GM12878 (cell line): Measurements from ENCODE around the gene COG2. TPM values are rescaled to one million over a fixed set of nuclear protein-coding genes. Genes with fewer than 3 reads are reported as not detected.

Experiments used
- ATAC-seq: fragments of 200-7000 bp; cut with Tn5 transposase; 3 replicates; pipeline ENCODE4 v1.9.1; 2020; ENCODE audit warnings: mild to moderate bottlenecking, moderate library complexity
- BruUV-seq: library from RNA; stranded (reverse); fragments of 400-500 nt; replicated peaks from 2 replicates; lab custom pipeline; 2021; lab: Mats Ljungman, UMichigan
- CTCF ChIA-PET: fragments of 300-600 bp; sonication (Branson Sonifier 250); formaldehyde crosslinking; extraction: SDS; loops from one replicate; lab custom pipeline; 2021; ENCODE audit warnings: inconsistent platforms; lab: Yijun Ruan, JAX
- POLR2A ChIA-PET: fragments of 350-600 bp; formaldehyde crosslinking; extraction: SDS; loops from one replicate; lab custom pipeline; 2021; ENCODE audit warnings: inconsistent platforms; lab: Charles Lee
- RAD21 ChIA-PET: fragments of 300-600 bp; sonication (Branson Sonifier 250); formaldehyde crosslinking; loops from one replicate; lab custom pipeline; 2023; ENCODE audit warnings: antibody characterized with exemption; ENCODE audit not compliant: unreplicated experiment; lab: Charles Lee
- SMC1A ChIA-PET: fragments of 300-600 bp; sonication (Branson Sonifier 250); formaldehyde crosslinking; loops from one replicate; lab custom pipeline; 2023; ENCODE audit not compliant: unreplicated experiment, uncharacterized antibody; lab: Charles Lee
- DNase-seq: peaks from one replicate; pipeline ENCODE4 v3.0.0-alpha.2; 2011; ENCODE audit warnings: low read depth, low spot score
- FAIRE-seq: peaks from 3 replicates; lab custom pipeline; 2011; peaks lifted over from hg19 to GRCh38; lab: Jason Lieb, UNC
- H2AFZ ChIP-seq: 2 replicates; pipeline ENCODE4 v1.6.0; 2011; ENCODE audit warnings: low read depth, low read length, control low read depth; ENCODE audit not compliant: control insufficient read depth
- H3K27ac ChIP-seq: 2 replicates; pipeline ENCODE4 v1.5.1; 2011; ENCODE audit warnings: control low read depth; ENCODE audit not compliant: control insufficient read depth, insufficient read depth
- H3K27me3 ChIP-seq, 2 experiments: replicated peaks in 1 of 2; 2 replicates each; pipeline versions ENCODE4 v1.6.0 to v1.6.1; 2011; ENCODE audit warnings: low read length in 1 of 2; ENCODE audit not compliant: control insufficient read depth in 2 of 2, insufficient read depth in 2 of 2
- H3K36me3 ChIP-seq, 2 experiments: 2 replicates each; pipeline ENCODE4 v1.5.1; 2011; ENCODE audit warnings: low read length in 1 of 2; ENCODE audit not compliant: control insufficient read depth in 2 of 2, insufficient read depth in 2 of 2
- H3K4me1 ChIP-seq: 2 replicates; pipeline ENCODE4 v1.6.1; 2011; ENCODE audit warnings: mild to moderate bottlenecking, low read length, moderate library complexity, mixed read lengths; ENCODE audit not compliant: control insufficient read depth, insufficient read depth
- H3K4me2 ChIP-seq: 2 replicates; pipeline ENCODE4 v1.6.0; 2011; ENCODE audit warnings: control low read depth; ENCODE audit not compliant: control insufficient read depth, insufficient read depth
- H3K4me3 ChIP-seq: fragments of 200-600 bp; sonication (generic); 2 replicates; pipeline ENCODE4 v1.5.1; 2016
- H3K79me2 ChIP-seq: 2 replicates; pipeline ENCODE4 v1.6.0; 2011; ENCODE audit warnings: low read length; ENCODE audit not compliant: control insufficient read depth, insufficient read depth
- H3K9ac ChIP-seq: 2 replicates; pipeline ENCODE4 v1.8.0; 2011; ENCODE audit warnings: low read length, control low read depth, mixed read lengths; ENCODE audit not compliant: control insufficient read depth, insufficient read depth
- H3K9me3 ChIP-seq: replicated peaks from 3 replicates; pipeline ENCODE4 v1.5.1; 2011; ENCODE audit warnings: mild to moderate bottlenecking, low read length; ENCODE audit not compliant: control insufficient read depth, insufficient read depth
- H4K20me1 ChIP-seq: 2 replicates; pipeline ENCODE4 v1.6.0; 2011; ENCODE audit not compliant: control insufficient read depth, insufficient read depth
- EED ChIP-seq: sonication (generic); IDR thresholded peaks from 2 replicates; pipeline ENCODE4 v1.6.1; 2016; ENCODE audit warnings: antibody characterized with exemption, low read depth
- ESRRA ChIP-seq: IDR thresholded peaks from 2 replicates; pipeline ENCODE4 v1.6.1; 2012; ENCODE audit warnings: mild to moderate bottlenecking, low read length, improper control_type of control experiment
- ETV6 ChIP-seq, 2 experiments: fragments of 450-650 bp in 1 of 2; IDR thresholded peaks in 1 of 2; conservative IDR thresholded peaks in 1 of 2; 2 replicates each; pipeline ENCODE4 v1.6.1; 2014; ENCODE audit warnings: antibody characterized with exemption in 1 of 2, borderline replicate concordance in 1 of 2, low read depth in 1 of 2, mild to moderate bottlenecking in 1 of 2, moderate library complexity in 1 of 2
- FOS ChIP-seq: IDR thresholded peaks from 3 replicates; pipeline ENCODE4 v1.6.1; 2011; ENCODE audit warnings: borderline replicate concordance; ENCODE audit not compliant: insufficient read length; ENCODE audit errors: extremely low read depth
- GABPA ChIP-seq: IDR thresholded peaks from 2 replicates; pipeline ENCODE4 v1.6.1; 2014; ENCODE audit warnings: antibody characterized with exemption, low read depth, mild to moderate bottlenecking, inconsistent platforms
- HCFC1 ChIP-seq: fragments of 150-350 bp; IDR thresholded peaks from 2 replicates; pipeline ENCODE4 v1.6.1; 2014; ENCODE audit warnings: low read length
- SIX5 ChIP-seq: IDR thresholded peaks from 2 replicates; pipeline ENCODE4 v1.6.1; 2011; ENCODE audit warnings: mild to moderate bottlenecking, low read depth, low read length, moderate library complexity; ENCODE audit not compliant: severe bottlenecking
- SMC3 ChIP-seq: IDR thresholded peaks from 2 replicates; pipeline ENCODE4 v1.6.1; 2011; ENCODE audit warnings: low read length, improper control_type of control experiment, borderline replicate concordance
- SREBF1 ChIP-seq: IDR thresholded peaks from 2 replicates; pipeline ENCODE4 v1.6.1; 2012; ENCODE audit warnings: mild to moderate bottlenecking, low read length
- SUPT20H ChIP-seq: IDR thresholded peaks from 2 replicates; pipeline ENCODE4 v1.6.1; 2011; ENCODE audit warnings: low read depth, mild to moderate bottlenecking, low read length, moderate library complexity, borderline replicate concordance; ENCODE audit not compliant: control insufficient read depth
- TCF3 ChIP-seq: IDR thresholded peaks from 2 replicates; pipeline ENCODE4 v1.6.1; 2012; ENCODE audit warnings: low read depth, mild to moderate bottlenecking, low read length, borderline replicate concordance; ENCODE audit not compliant: insufficient read depth
- ZBTB40 ChIP-seq: fragments of 450-650 bp; IDR thresholded peaks from 2 replicates; pipeline ENCODE4 v1.6.1; 2016; ENCODE audit warnings: mild to moderate bottlenecking, moderate library complexity, borderline replicate concordance
- ZNF217 ChIP-seq: fragments of 450-650 bp; IDR thresholded peaks from 2 replicates; pipeline ENCODE4 v1.6.1; 2017; ENCODE audit warnings: antibody characterized with exemption, mild to moderate bottlenecking
- ZSCAN29 ChIP-seq: fragments of 450-650 bp; IDR thresholded peaks from 2 replicates; pipeline ENCODE4 v1.6.1; 2017; ENCODE audit warnings: mild to moderate bottlenecking, moderate library complexity
- WGBS: methylation state at CpG from one replicate; pipeline ENCODE4 v1.1.6; 2016; ENCODE audit warnings: low lambda C conversion rate; ENCODE audit not compliant: insufficient replicate concordance, insufficient coverage; ENCODE audit errors: missing lambda C conversion rate; 5-methylcytosine and 5-hydroxymethylcytosine counted together
- in situ Hi-C: fragments of 300-500 bp; cut with MboI; formaldehyde crosslinking; loops from 9 replicates; pipeline ENCODE4 v1.14.3; 2018; ENCODE audit warnings: mixed read lengths
- intact Hi-C: fragments of 100-400 bp; cut with micrococcal nuclease; formaldehyde crosslinking; loops from one replicate; pipeline ENCODE4 v1.14.2; 2022; ENCODE audit not compliant: unreplicated experiment
- polyA plus RNA-seq, 11 experiments: library from polyadenylated mRNA; depleted of rRNA in 4 of 11; unstranded in 6 of 11; stranded (reverse) in 5 of 11; fragments of >200 nt; fragmentation: Nextera tagmentation in 4 of 11; fragmentation: Illumina TruSeq in 1 of 11; extraction: Ambion mirVana in 4 of 11; extraction: Trizol in 1 of 11; gene quantifications; 1 replicate in 1 of 11; 2 replicates in 10 of 11; pipeline versions ENCODE4 v1.2.1 to v1.2.3, GENCODE V29; 2011 to 2016; ENCODE audit warnings: inconsistent platforms in 2 of 11, missing spikeins in 2 of 11, low read depth in 1 of 11
- total RNA-seq, 4 experiments: library from RNA; depleted of rRNA in 3 of 4; stranded (reverse); fragments of >200 nt in 3 of 4; fragmentation: Illumina TruSeq in 1 of 4; extraction: Trizol in 1 of 4; gene quantifications; 2 replicates each; pipeline versions ENCODE4 v1.2.1 to v1.2.3, GENCODE V29; 2013 to 2021
- TF ChIP-seq, protein P1 (sequence below): fragments of 450-650 bp; IDR thresholded peaks from 2 replicates; pipeline ENCODE4 v1.6.1; 2017; ENCODE audit warnings: mild to moderate bottlenecking, moderate library complexity

The COG2 gene
- total and polyA plus RNA-seq, 10 of the 15 experiments (the other 5 are each of a cell fraction or from before 2014, with no cell fraction given), result 15.0 to 31.5 (median 28.3) TPM

GRCh38 chr1:230636575-230637148, 5.6 kb upstream of the COG2 start:
- POLR2A ChIA-PET, result no interaction called here
- no TSS peak for BruUV-seq
- no peak overlapping the region for H3K9ac ChIP-seq
- no peak for DNase-seq
- H3K9me3 ChIP-seq, result no peaks in the 10 kb centered on the region
- RAD21 ChIA-PET, result no interaction called here
- CTCF ChIA-PET, result no interaction called here
- H3K27me3 ChIP-seq, result peaks cover 2% of the 10 kb centered on the region in 2 experiments; a peak in 2 of 4 replicates
- SMC1A ChIA-PET, result no interaction called here
- H2AFZ ChIP-seq, result no peak overlapping the region
- no peak overlapping the region for H3K4me2 ChIP-seq
- no peaks in the 10 kb centered on the region for H3K36me3 ChIP-seq
- H3K4me1 ChIP-seq, result no peaks in the 10 kb centered on the region; the same call in 1 of the 2 replicates
- no peak overlapping the region for H3K4me3 ChIP-seq
- no peak for FAIRE-seq
- ATAC-seq, result no peak
- in situ Hi-C loops (loop anchor here (10.0 kb wide), 1 partner anchor 578 kb away; no protein-coding TSS in a partner anchor), intact Hi-C loops (no loop called here)
- H3K79me2 ChIP-seq, result no peaks in the 10 kb centered on the region
- no peak overlapping the region for H3K27ac ChIP-seq
- no peaks in the 10 kb centered on the region for H4K20me1 ChIP-seq
- WGBS, result 25% methylated on average over 7 of the region's 7 CpGs
- TF ChIP-seq GABPA (no peak), SREBF1 (no peak), SIX5 (no peak), EED (no peak), SUPT20H (no peak), FOS (no peak), ZBTB40 (no peak), ESRRA (no peak), SMC3 (no peak), TCF3 (no peak), ZNF217 (no peak), ZSCAN29 (no peak), HCFC1 (no peak), ETV6 (conservative IDR thresholded peaks at IDR 0.05 in 1 of 2, IDR thresholded peaks at IDR 0.05 in 1 of 2; ENCODE audit: borderline replicate concordance in 1 of 2, low read depth in 1 of 2) (no peak)
- TF ChIP-seq, protein P1, sequence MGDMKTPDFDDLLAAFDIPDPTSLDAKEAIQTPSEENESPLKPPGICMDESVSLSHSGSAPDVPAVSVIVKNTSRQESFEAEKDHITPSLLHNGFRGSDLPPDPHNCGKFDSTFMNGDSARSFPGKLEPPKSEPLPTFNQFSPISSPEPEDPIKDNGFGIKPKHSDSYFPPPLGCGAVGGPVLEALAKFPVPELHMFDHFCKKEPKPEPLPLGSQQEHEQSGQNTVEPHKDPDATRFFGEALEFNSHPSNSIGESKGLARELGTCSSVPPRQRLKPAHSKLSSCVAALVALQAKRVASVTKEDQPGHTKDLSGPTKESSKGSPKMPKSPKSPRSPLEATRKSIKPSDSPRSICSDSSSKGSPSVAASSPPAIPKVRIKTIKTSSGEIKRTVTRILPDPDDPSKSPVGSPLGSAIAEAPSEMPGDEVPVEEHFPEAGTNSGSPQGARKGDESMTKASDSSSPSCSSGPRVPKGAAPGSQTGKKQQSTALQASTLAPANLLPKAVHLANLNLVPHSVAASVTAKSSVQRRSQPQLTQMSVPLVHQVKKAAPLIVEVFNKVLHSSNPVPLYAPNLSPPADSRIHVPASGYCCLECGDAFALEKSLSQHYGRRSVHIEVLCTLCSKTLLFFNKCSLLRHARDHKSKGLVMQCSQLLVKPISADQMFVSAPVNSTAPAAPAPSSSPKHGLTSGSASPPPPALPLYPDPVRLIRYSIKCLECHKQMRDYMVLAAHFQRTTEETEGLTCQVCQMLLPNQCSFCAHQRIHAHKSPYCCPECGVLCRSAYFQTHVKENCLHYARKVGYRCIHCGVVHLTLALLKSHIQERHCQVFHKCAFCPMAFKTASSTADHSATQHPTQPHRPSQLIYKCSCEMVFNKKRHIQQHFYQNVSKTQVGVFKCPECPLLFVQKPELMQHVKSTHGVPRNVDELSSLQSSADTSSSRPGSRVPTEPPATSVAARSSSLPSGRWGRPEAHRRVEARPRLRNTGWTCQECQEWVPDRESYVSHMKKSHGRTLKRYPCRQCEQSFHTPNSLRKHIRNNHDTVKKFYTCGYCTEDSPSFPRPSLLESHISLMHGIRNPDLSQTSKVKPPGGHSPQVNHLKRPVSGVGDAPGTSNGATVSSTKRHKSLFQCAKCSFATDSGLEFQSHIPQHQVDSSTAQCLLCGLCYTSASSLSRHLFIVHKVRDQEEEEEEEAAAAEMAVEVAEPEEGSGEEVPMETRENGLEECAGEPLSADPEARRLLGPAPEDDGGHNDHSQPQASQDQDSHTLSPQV, result no peak
